NCI-H446 treated with DMSO at 0.1 percent for 48 hours (cell line): ENCODE results near the gene TBX20.
A peak's percentile ranks its signal among the peaks of the same experiment; 100 is the strongest.
"Not testable (repeated sequence)": the region's sequence is repeated elsewhere in the genome, so short reads cannot be mapped to it uniquely, and the experiment has no call there.

ENCODE experiments used
- DNase-seq: peaks from one replicate; lab custom pipeline; 2025; lab: John Stamatoyannopoulos, UW

TBX20 gene

DNA sequence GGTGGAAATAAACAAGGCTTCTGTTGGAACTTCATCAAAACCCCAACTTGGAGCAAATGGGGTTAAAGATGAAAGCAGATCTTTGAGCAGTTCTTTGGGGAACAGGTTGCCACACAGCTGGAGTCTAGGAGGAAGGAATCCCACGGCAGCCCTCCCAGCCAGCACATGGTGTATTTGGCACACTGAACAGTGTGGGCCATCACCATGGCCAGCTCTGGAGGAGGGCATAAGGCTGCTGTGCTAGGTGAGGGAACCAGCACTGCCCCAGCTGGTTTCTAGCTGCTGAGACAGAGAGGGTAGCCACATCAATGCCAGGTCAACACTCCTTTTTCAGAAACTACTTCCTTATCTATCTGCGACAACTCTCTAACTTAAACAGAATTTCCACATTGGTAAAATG is 33.7 kb downstream of the TBX20 start:
- not testable (repeated sequence) for DNase-seq

- not testable (repeated sequence) for DNase-seq
Measured at GRCh38 chr7:35216033-35216432, 37.9 kb downstream of the TBX20 start.

- not testable (repeated sequence) for DNase-seq
Measured at GRCh38 chr7:35215063-35215462, 38.8 kb downstream of the TBX20 start.

- not testable (repeated sequence) for DNase-seq
Measured at GRCh38 chr7:35206924-35207323, 47.0 kb downstream of the TBX20 start.

- not testable (repeated sequence) for DNase-seq
Measured at GRCh38 chr7:35204850-35205249, 49.0 kb downstream of the TBX20 start.

- DNase-seq = not testable (repeated sequence)
Measured at GRCh38 chr7:35204031-35204430, 49.9 kb downstream of the TBX20 start.

- DNase-seq = not testable (repeated sequence)
Measured at GRCh38 chr7:35202353-35202752, 51.5 kb downstream of the TBX20 start.

- DNase-seq = not testable (repeated sequence)
Measured at GRCh38 chr7:35200170-35200569, 53.7 kb downstream of the TBX20 start.

- not testable (repeated sequence) for DNase-seq
Measured at GRCh38 chr7:35198370-35199140, 55.3 kb downstream of the TBX20 start.

DNA sequence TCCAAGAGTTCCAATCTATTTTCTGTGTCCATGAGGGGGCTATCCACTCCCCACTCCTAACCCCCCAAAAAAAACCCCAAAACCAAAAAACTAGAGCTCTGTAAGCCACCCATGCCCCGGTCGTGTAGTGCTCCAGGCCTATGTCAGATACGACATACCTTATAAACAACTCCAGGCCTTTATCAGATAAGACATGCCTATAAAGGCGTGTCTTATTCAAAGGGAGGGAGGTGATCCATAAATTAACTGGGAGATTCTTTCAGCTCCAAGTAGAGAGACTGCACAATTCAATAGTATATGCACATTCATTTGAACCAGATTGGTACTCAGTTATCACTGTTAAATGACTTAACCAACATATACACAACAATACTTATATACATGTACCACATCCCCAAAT is 62.3 kb downstream of the TBX20 start:
- DNase-seq = not testable (repeated sequence)

GRCh38 chr7:35190146-35190773 is 63.6 kb downstream of the TBX20 start:
- not testable (repeated sequence) for DNase-seq

DNA sequence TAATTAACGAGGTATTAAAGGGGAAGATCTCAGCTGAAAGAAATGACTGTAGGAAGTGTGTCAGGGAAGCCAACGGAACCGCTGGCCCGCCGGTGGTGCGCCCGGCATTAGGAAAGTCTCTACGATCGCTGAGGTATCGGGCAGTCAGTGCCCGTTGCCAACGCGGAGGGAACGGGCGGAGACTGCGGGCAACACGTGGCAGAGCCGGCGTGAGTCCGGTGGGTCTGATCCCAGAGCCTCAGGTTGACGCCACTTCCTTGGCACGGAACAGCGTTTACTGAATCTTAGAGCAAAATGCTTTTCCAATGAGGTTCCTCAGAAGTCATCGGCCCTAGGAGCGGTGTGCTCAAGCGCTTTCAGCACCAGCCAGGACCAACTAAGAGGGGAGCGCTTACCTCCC is 67.1 kb downstream of the TBX20 start:
- not testable (repeated sequence) for DNase-seq

DNA sequence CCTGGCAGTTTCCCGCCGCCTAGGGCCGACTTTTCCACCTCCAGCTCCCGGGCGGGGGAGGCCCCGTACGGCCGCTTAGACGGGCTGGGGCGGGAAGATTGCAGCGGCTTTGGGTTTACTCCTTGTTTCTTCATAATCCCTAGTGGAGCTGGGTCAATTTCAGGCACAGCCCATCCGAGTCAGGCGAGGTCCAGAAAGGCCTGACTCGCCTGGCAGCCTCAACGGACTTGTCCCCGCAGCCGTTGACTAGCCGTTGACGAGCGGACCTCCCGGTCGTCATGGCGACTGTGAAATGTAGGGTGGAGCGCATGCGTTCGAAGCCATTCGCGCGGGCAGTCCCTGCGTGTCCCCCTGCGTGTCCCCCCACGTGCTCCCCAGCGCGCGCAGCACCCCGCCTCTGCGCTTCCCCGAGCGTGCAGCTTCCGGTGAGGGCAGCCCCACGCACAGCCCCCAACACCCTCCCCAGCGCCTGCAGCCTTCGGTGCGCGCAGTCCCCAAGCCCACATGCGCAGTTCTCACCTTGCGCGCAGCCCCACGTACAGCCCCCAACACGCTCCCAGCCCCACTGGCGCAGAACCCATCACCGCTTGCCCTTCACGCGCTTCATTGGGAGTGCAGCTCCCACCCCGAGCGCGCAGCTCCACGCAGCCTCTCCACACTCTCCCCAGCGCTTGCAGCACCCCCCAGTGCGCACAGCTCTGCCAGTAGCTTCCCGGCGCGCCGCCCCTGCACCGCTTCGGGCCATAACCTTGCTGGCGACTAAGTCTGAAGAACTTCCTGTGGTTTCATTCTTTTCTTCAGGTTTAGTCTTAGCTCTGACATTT is 67.8 kb downstream of the TBX20 start:
- DNase-seq = peak; percentile 42

DNA sequence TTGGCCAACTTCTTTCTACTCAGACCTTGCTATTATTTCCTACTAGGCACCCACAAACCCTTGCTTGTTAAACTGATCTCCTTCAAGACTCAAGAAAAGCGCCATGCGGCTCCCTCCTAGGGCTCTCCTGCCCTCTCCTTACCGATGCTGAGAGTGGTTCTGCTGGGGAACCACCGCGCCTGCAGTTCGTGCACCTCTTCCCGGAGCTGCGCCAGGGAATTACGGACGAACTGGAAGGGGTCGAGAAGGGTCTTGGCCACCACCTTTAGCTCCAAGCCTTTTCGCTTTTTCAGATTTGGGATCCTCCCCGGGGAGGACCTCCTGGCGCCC is 68.4 kb downstream of the TBX20 start:
- not testable (repeated sequence) for DNase-seq

DNA sequence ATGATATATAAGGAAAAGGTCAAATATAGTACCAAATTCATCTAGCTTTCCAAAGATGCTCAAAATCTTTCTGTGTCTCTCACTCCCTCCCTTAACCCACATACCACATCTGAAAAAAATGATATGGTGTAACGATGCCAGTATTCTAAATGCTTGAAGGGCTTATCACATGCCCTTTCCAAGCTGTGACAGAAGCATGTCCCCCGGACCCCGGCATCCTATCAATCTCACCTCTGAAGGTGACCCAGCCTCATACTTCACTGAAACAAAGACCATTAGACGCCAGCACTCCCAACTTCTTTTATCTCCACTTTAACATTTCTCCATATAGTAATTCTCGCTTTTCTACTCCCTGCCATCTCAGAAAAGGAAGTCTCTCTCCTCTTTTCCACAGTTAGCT is 68.9 kb downstream of the TBX20 start:
- DNase-seq = not testable (repeated sequence)

DNA sequence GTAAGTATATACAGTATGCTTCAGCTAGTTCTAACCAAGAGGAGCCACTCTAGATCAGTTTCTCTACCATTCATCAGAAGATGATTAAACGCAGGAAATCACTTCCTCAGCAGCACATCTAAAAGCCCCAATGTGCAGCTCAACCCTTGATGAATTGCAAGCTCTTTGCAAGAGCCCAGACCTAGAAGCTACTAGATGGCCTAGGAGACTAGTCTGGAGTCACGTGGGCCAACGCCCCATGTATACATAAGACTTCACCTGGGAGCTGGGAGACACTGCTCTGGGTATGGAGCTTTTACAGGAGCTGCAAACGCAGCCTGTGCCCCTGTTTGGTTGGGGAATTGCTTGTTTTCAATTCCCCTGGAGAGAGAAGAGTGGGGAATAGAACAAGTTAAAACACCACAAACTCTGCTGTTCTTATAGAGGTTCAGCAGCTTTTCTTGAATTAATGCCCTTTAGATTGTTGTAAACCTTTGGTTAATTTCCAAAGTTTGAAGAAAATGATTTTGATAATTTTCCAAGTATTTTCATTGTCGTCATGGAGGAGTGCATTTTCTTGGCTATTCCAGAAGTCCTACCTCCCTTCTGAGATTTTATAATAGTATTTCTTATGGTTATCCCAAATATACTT is 69.9 kb downstream of the TBX20 start:
- not testable (repeated sequence) for DNase-seq

- DNase-seq = not testable (repeated sequence)
Measured at GRCh38 chr7:35180665-35181064, 73.2 kb downstream of the TBX20 start.

GRCh38 chr7:35173176-35173575 is 80.7 kb downstream of the TBX20 start:
- DNase-seq = not testable (repeated sequence)

DNA sequence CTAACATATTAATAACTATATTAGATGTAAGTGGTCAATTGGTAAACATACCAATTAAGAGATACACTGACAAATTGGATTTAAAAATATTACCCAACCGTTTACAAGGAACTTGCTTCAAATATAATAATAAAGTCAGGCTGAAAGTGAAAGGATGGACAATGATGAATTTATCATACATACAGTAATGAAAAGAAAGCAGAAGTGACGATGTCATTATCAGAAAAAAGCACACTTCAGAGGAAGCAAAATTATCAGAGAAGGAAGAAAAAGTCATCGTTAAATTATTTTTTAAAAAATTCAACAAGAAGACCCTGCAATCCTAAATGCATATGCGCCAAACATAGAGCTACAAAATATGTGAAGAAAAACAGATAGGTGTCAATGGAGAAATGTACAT is 81.8 kb downstream of the TBX20 start:
- DNase-seq = not testable (repeated sequence)

DNA sequence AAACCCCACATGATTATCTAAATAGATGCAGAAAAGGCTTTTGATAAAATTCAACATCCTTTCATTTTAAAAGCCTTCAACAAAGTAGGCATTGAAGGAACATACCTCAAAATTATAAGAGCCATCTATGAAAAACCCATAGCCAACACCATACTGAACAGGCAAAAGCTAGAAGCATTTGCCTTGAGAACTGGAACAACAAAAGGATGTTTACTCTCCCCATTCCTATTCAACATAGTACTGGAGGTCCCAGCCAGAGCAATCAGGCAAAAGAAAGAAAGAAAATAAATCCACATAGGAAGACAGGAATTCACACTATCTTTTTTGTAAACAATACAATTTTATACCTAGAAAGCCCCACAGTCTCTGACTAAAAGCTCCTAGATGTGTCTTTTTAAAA is 86.2 kb downstream of the TBX20 start:
- DNase-seq = not testable (repeated sequence)

- not testable (repeated sequence) for DNase-seq
Measured at GRCh38 chr7:35167158-35167557, 86.7 kb downstream of the TBX20 start.
